K562 (cell line): ENCODE measurements around the gene CHAC1. TPM values are rescaled to one million over a fixed set of nuclear protein-coding genes. Genes with fewer than 3 reads are reported as not detected.

Experiments
- ATAC-seq: fragments of 200-7000 bp; cut with Tn5 transposase; 3 replicates; pipeline ENCODE4 v1.9.1; 2020; ENCODE audit warnings: moderate library complexity
- BruUV-seq: library from RNA; stranded (reverse); fragments of 400-500 nt; replicated peaks from 2 replicates; lab custom pipeline; 2021; lab: Mats Ljungman, UMichigan
- CTCF ChIA-PET: fragments of 300-600 bp; formaldehyde crosslinking; extraction: SDS; loops from one replicate; lab custom pipeline; 2021; ENCODE audit warnings: low intra/inter-chr PET ratio; lab: Yijun Ruan, JAX
- POLR2A ChIA-PET: fragments of 300-600, 350-650 bp; sonication (Branson Sonifier 250); formaldehyde crosslinking; extraction: SDS; loops from one replicate; lab custom pipeline; 2021; ENCODE audit warnings: antibody characterized with exemption, inconsistent platforms; lab: Yijun Ruan, JAX
- DNase-seq, 4 experiments: peaks; one replicate each; pipeline versions ENCODE4 v3.0.0 to v3.0.0-alpha.2; 2011 to 2018; ENCODE audit warnings: low spot score in 3 of 4, mixed read lengths in 3 of 4; ENCODE audit errors: extremely low read depth in 1 of 4
- FAIRE-seq: peaks from 2 replicates; lab custom pipeline; 2011; peaks lifted over from hg19 to GRCh38; lab: Jason Lieb, UNC
- H2AFZ ChIP-seq: 2 replicates; pipeline ENCODE4 v1.6.0; 2011; ENCODE audit warnings: low read depth, low read length, control low read depth, inconsistent platforms
- H3K27ac ChIP-seq: fragments of 200-600 bp; 3 replicates; pipeline ENCODE4 v1.8.0; 2011; ENCODE audit warnings: low read depth, mild to moderate bottlenecking, control low read depth, inconsistent platforms, low read length, moderate library complexity, mixed read lengths; ENCODE audit errors: extremely low read depth
- H3K27me3 ChIP-seq, 2 experiments: fragments of 300-600 bp in 1 of 2; 2 replicates in 1 of 2; 3 replicates in 1 of 2; pipeline versions ENCODE4 v1.6.0 to v1.8.0; 2011; ENCODE audit warnings: inconsistent platforms in 2 of 2, low read length in 2 of 2, mild to moderate bottlenecking in 1 of 2, mixed read lengths in 1 of 2, moderate library complexity in 1 of 2; ENCODE audit not compliant: control insufficient read depth in 2 of 2, insufficient read depth in 2 of 2
- H3K36me3 ChIP-seq: fragments of 300-600 bp; 3 replicates; pipeline ENCODE4 v1.8.0; 2011; ENCODE audit warnings: mild to moderate bottlenecking, low read length, inconsistent platforms; ENCODE audit not compliant: control insufficient read depth, insufficient read depth
- H3K4me1 ChIP-seq, 2 experiments: fragments of 200-600 bp in 1 of 2; replicated peaks in 1 of 2; 2 replicates in 1 of 2; 3 replicates in 1 of 2; pipeline versions ENCODE4 v1.5.1 to v1.8.0; 2011; ENCODE audit warnings: inconsistent platforms in 2 of 2, low read length in 2 of 2, mild to moderate bottlenecking in 1 of 2, mixed read lengths in 1 of 2, moderate library complexity in 1 of 2; ENCODE audit not compliant: control insufficient read depth in 2 of 2, insufficient read depth in 2 of 2
- H3K4me2 ChIP-seq: 2 replicates; pipeline ENCODE4 v1.6.1; 2011; ENCODE audit warnings: low read length, control low read depth, inconsistent platforms, mixed read lengths; ENCODE audit not compliant: insufficient read depth
- H3K4me3 ChIP-seq: fragments of 200-600 bp; sonication (generic), shearing (Covaris generic); 2 replicates; pipeline ENCODE4 v1.5.1; 2016; ENCODE audit warnings: control low read depth, inconsistent platforms
- H3K79me2 ChIP-seq: fragments of 200-600 bp; 3 replicates; pipeline ENCODE4 v1.8.0; 2011; ENCODE audit warnings: low read length, inconsistent platforms; ENCODE audit not compliant: control insufficient read depth, insufficient read depth
- H3K9ac ChIP-seq, 2 experiments: 2 replicates each; pipeline versions ENCODE4 v1.6.0 to v1.6.1; 2011; ENCODE audit warnings: low read depth in 2 of 2, low read length in 2 of 2, control low read depth in 1 of 2, inconsistent platforms in 1 of 2, mild to moderate bottlenecking in 1 of 2, mixed read lengths in 1 of 2; ENCODE audit not compliant: insufficient read depth in 1 of 2
- H3K9me1 ChIP-seq: one replicate; pipeline ENCODE4 v1.6.0; 2011; ENCODE audit warnings: inconsistent platforms, mild to moderate bottlenecking, low read length, moderate library complexity; ENCODE audit not compliant: control insufficient read depth, insufficient read depth
- H3K9me3 ChIP-seq: replicated peaks from 2 replicates; pipeline ENCODE4 v1.5.1; 2011; ENCODE audit warnings: low read depth, low read length, inconsistent platforms; ENCODE audit not compliant: control insufficient read depth, insufficient read depth
- H4K20me1 ChIP-seq: replicated peaks from 2 replicates; pipeline ENCODE4 v1.6.1; 2011; ENCODE audit warnings: low read length, inconsistent platforms, mixed read lengths; ENCODE audit not compliant: control insufficient read depth, insufficient read depth
- KHSRP ChIP-seq: fragments of 450-650 bp; IDR thresholded peaks from 2 replicates; pipeline ENCODE4 v1.6.1; 2017
- NFIC ChIP-seq: fragments of 450-650 bp; IDR thresholded peaks from 2 replicates; pipeline ENCODE4 v1.6.1; 2017; ENCODE audit warnings: mild to moderate bottlenecking, inconsistent platforms
- ZNF253 ChIP-seq: fragments of 250-450 bp; sonication (Bioruptor Pico); conservative IDR thresholded peaks from 2 replicates; pipeline ENCODE4 v1.6.1; 2021; ENCODE audit warnings: mild to moderate bottlenecking
- WGBS: fragments of 100-300 bp; shearing (Covaris generic); methylation state at CpG from one replicate; pipeline ENCODE4 v1.1.6; 2016; ENCODE audit warnings: low coverage, mixed read lengths; ENCODE audit not compliant: insufficient coverage; ENCODE audit errors: missing lambda C conversion rate; 5-methylcytosine and 5-hydroxymethylcytosine counted together
- in situ Hi-C: fragments of 300-500 bp; cut with MboI; formaldehyde crosslinking; loops from 4 replicates; pipeline ENCODE4 v1.15.0; 2018; ENCODE audit warnings: inconsistent platforms, mixed read lengths
- intact Hi-C: fragments of 100-400 bp; cut with micrococcal nuclease; formaldehyde crosslinking; loops from 2 replicates; pipeline ENCODE4 v1.14.2; 2022
- polyA plus RNA-seq, 8 experiments: library from polyadenylated mRNA; depleted of rRNA in 4 of 8; stranded (reverse) in 5 of 8; unstranded in 3 of 8; fragments of >200 nt; fragmentation: Nextera tagmentation in 2 of 8; fragmentation: Illumina TruSeq in 1 of 8; extraction: Ambion mirVana in 2 of 8; extraction: Trizol in 1 of 8; gene quantifications; 2 replicates each; pipeline versions ENCODE4 v1.2.1 to v1.2.3, GENCODE V29; 2011 to 2014; ENCODE audit warnings: inconsistent platforms in 1 of 8, missing spikeins in 1 of 8
- total RNA-seq, 7 experiments: library from RNA; depleted of rRNA in 6 of 7; stranded (reverse); fragments of >200 nt in 6 of 7; fragmentation: Illumina TruSeq in 2 of 7; extraction: Trizol in 2 of 7; gene quantifications; 2 replicates each; pipeline versions ENCODE4 v1.2.1 to v1.2.3, GENCODE V29; 2011 to 2021; ENCODE audit warnings: low replicate concordance in 1 of 7
- TF ChIP-seq, protein P1 (sequence below), 2 experiments: IDR thresholded peaks; 2 replicates each; pipeline ENCODE4 v1.6.1; 2012; ENCODE audit warnings: improper control_type of control experiment in 2 of 2, low read depth in 2 of 2, low read length in 2 of 2, borderline replicate concordance in 1 of 2

Gene CHAC1
- total and polyA plus RNA-seq, 9 of the 15 experiments (the other 6 are each of a cell fraction or from before 2014, with no cell fraction given) = 0.47 to 39.0 (median 7.5) TPM

DNA sequence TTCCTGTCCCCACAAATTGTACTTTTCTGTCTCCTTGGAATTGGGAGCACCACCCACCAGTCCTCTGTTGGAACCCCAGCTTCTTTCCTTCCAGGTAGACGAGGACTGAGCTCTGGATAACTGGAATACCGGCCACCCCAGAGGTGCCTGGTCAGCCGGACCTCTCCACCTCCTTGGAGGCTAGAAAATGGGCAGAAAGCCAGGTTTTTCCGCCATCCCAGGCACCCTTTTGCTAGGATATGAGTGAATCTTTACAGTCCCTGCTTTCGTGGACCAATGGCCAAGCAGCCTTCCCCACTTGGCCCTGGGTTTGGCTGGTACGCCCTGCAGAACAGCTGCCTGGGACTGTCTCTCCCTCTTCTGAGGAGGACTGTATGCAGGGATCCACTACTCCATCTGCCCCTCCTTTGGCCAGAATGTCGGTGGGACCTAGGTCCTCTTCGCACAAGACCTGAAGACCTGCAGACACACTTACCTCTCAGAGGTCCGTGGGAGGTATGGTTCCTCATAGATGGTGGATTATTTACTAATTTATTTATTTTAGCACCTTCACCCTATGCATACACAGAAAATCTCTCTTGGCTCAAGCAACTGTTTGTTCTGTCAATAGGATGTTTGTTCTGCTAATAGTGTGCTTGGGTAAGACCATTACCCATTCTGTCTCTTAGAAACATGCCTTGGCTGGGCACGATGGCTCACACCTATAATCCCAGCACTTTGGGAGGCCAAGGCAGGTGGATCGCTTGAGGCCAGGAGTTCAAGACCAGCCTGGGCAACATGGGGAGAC lies 8.6 kb upstream of the CHAC1 start:
- Histone ChIP-seq H3K9me3 (no peaks in the 10 kb centered on the region), H3K27me3 (peaks cover 2 to 13% of the 10 kb centered on the region in 2 experiments; a peak in 3 of 5 replicates), H3K4me1 (peaks cover 10 to 27% of the 10 kb centered on the region in 2 experiments; a peak in 4 of 5 replicates), H4K20me1 (no peaks in the 10 kb centered on the region), H3K79me2 (no peaks in the 10 kb centered on the region), H3K9ac (no peak overlapping the region), H3K4me3 (no peak overlapping the region), H3K4me2 (no peak overlapping the region), H3K36me3 (no peaks in the 10 kb centered on the region), H3K27ac (no peak overlapping the region), H3K9me1 (no peaks in the 10 kb centered on the region), H2AFZ (no peak overlapping the region)
- CTCF ChIA-PET = no interaction called here
- ATAC-seq (no peak), DNase-seq (no peak), FAIRE-seq (no peak)
- TF ChIP-seq KHSRP = no peak
- peak; percentile 64 for TF ChIP-seq NFIC
- TF ChIP-seq ZNF253 (CRISPR knock-in tag) = no peak
- TF ChIP-seq, protein P1, sequence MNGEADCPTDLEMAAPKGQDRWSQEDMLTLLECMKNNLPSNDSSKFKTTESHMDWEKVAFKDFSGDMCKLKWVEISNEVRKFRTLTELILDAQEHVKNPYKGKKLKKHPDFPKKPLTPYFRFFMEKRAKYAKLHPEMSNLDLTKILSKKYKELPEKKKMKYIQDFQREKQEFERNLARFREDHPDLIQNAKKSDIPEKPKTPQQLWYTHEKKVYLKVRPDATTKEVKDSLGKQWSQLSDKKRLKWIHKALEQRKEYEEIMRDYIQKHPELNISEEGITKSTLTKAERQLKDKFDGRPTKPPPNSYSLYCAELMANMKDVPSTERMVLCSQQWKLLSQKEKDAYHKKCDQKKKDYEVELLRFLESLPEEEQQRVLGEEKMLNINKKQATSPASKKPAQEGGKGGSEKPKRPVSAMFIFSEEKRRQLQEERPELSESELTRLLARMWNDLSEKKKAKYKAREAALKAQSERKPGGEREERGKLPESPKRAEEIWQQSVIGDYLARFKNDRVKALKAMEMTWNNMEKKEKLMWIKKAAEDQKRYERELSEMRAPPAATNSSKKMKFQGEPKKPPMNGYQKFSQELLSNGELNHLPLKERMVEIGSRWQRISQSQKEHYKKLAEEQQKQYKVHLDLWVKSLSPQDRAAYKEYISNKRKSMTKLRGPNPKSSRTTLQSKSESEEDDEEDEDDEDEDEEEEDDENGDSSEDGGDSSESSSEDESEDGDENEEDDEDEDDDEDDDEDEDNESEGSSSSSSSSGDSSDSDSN (IDR thresholded peaks at IDR 0.05; ENCODE audit: borderline replicate concordance in 1 of 2, low read depth in 2 of 2, low read length in 2 of 2) = no peak
- intact Hi-C loops = no loop called here
- POLR2A ChIA-PET = interaction anchor here (1.2 to 2.5 kb wide), 3 partner anchors 8 to 12 kb away, joined by 3 to 10 read pairs (median 6); partner anchors contain the start of gene CHAC1
- no TSS peak for BruUV-seq
- in situ Hi-C loops = no loop called here
- 12% methylated on average over 11 of the region's 11 CpGs for WGBS
